ENCODE data around the gene FHIT. TPM values are rescaled to one million over a fixed set of nuclear protein-coding genes. Genes with fewer than 3 reads are reported as not detected.

Gene FHIT
- total and polyA plus RNA-seq, 2 donors from 2014 or later, result 20.2 to 61.2 TPM

- Histone ChIP-seq H3K4me3 (ENCODE audit: low read length in 3 of 3) (no peak overlapping the region), H3K36me3 (ENCODE audit: control insufficient read depth in 2 of 3, insufficient read depth in 3 of 3, low read length in 3 of 3) (no peaks in the 10 kb centered on the region), H3K27ac (ENCODE audit: low read depth in 2 of 2, low read length in 2 of 2) (no peak overlapping the region), H3K27me3 (ENCODE audit: control insufficient read depth, insufficient read depth, low read length) (no peaks in the 10 kb centered on the region), H3K4me1 (ENCODE audit: control insufficient read depth in 2 of 3, insufficient read depth in 2 of 3, low read depth in 1 of 3, low read length in 3 of 3) (no peaks in the 10 kb centered on the region), H3K9ac (ENCODE audit: low read length in 3 of 3) (no peak overlapping the region), H3K9me3 (ENCODE audit: control insufficient read depth in 2 of 3, insufficient read depth in 1 of 3, low read length in 3 of 3) (no peaks in the 10 kb centered on the region)
- intact Hi-C loops (cut with DNase I), result no loop called here
- TF ChIP-seq CTCF (IDR thresholded peaks at IDR 0.05; ENCODE audit: borderline replicate concordance, extremely low read depth, insufficient read depth), result no peak
- no peak for DNase-seq
- no peak for FAIRE-seq
Measured at GRCh38 chr3:59886790-59887189, 1364.5 kb downstream of the FHIT start.

GRCh38 chr3:59885899-59886400, 1365.3 kb downstream of the FHIT start:
- no peak overlapping the region for H3K27ac ChIP-seq (ENCODE audit: low read depth in 2 of 2, low read length in 2 of 2)
- H3K4me3 ChIP-seq (ENCODE audit: low read length in 3 of 3), result no peak overlapping the region
- no peaks in the 10 kb centered on the region for H3K36me3 ChIP-seq (ENCODE audit: control insufficient read depth in 2 of 3, insufficient read depth in 3 of 3, low read length in 3 of 3)
- intact Hi-C loops (cut with DNase I), result no loop called here
- DNase-seq (peak in 1 of 5 donors; percentile 8), FAIRE-seq (no peak)
- no peaks in the 10 kb centered on the region for H3K4me1 ChIP-seq (ENCODE audit: control insufficient read depth in 2 of 3, insufficient read depth in 2 of 3, low read depth in 1 of 3, low read length in 3 of 3)
- no peaks in the 10 kb centered on the region for H3K9me3 ChIP-seq (ENCODE audit: control insufficient read depth in 2 of 3, insufficient read depth in 1 of 3, low read length in 3 of 3)
- no peaks in the 10 kb centered on the region for H3K27me3 ChIP-seq (ENCODE audit: control insufficient read depth, insufficient read depth, low read length)
- no peak for TF ChIP-seq CTCF (IDR thresholded peaks at IDR 0.05; ENCODE audit: borderline replicate concordance, extremely low read depth, insufficient read depth)
- H3K9ac ChIP-seq (ENCODE audit: low read length in 3 of 3), result no peak overlapping the region

- TF ChIP-seq CTCF (IDR thresholded peaks at IDR 0.05; ENCODE audit: borderline replicate concordance, extremely low read depth, insufficient read depth), result no peak
- no peak overlapping the region for H3K4me3 ChIP-seq (ENCODE audit: low read length in 3 of 3)
- H3K27me3 ChIP-seq (ENCODE audit: control insufficient read depth, insufficient read depth, low read length), result no peaks in the 10 kb centered on the region
- intact Hi-C loops (cut with DNase I), result no loop called here
- DNase-seq (no peak), FAIRE-seq (no peak)
- H3K27ac ChIP-seq (ENCODE audit: low read depth in 2 of 2, low read length in 2 of 2), result no peak overlapping the region
- H3K4me1 ChIP-seq (ENCODE audit: control insufficient read depth in 2 of 3, insufficient read depth in 2 of 3, low read depth in 1 of 3, low read length in 3 of 3), result no peaks in the 10 kb centered on the region
- no peaks in the 10 kb centered on the region for H3K36me3 ChIP-seq (ENCODE audit: control insufficient read depth in 2 of 3, insufficient read depth in 3 of 3, low read length in 3 of 3)
- H3K9me3 ChIP-seq (ENCODE audit: control insufficient read depth in 2 of 3, insufficient read depth in 1 of 3, low read length in 3 of 3), result no peaks in the 10 kb centered on the region
- H3K9ac ChIP-seq (ENCODE audit: low read length in 3 of 3), result no peak overlapping the region
Measured at GRCh38 chr3:59885101-59885500, 1366.2 kb downstream of the FHIT start.

- intact Hi-C loops (cut with DNase I), result no loop called here
- Histone ChIP-seq H3K27me3 (ENCODE audit: control insufficient read depth, insufficient read depth, low read length) (no peaks in the 10 kb centered on the region), H3K9me3 (ENCODE audit: control insufficient read depth in 2 of 3, insufficient read depth in 1 of 3, low read length in 3 of 3) (no peaks in the 10 kb centered on the region), H3K27ac (ENCODE audit: low read depth in 2 of 2, low read length in 2 of 2) (no peak overlapping the region), H3K4me3 (ENCODE audit: low read length in 3 of 3) (no peak overlapping the region), H3K36me3 (ENCODE audit: control insufficient read depth in 2 of 3, insufficient read depth in 3 of 3, low read length in 3 of 3) (no peaks in the 10 kb centered on the region), H3K9ac (ENCODE audit: low read length in 3 of 3) (no peak overlapping the region), H3K4me1 (ENCODE audit: control insufficient read depth in 2 of 3, insufficient read depth in 2 of 3, low read depth in 1 of 3, low read length in 3 of 3) (no peaks in the 10 kb centered on the region)
- FAIRE-seq, result no peak
- DNase-seq, result no peak
- no peak for TF ChIP-seq CTCF (IDR thresholded peaks at IDR 0.05; ENCODE audit: borderline replicate concordance, extremely low read depth, insufficient read depth)
Measured at GRCh38 chr3:59884409-59884808, 1366.8 kb downstream of the FHIT start.

Data from kidney (tissue), 14 donors.